ENCODE data around the gene FAM13A. TPM values are rescaled to one million over a fixed set of nuclear protein-coding genes. Genes with fewer than 3 reads are reported as not detected.
A peak's percentile ranks its signal among the peaks of the same experiment; 100 is the strongest.
"Not testable (repeated sequence)": the region's sequence is repeated elsewhere in the genome, so short reads cannot be mapped to it uniquely, and the experiment has no call there.

The FAM13A gene
- total RNA-seq, 2 donors from 2014 or later = 10.1 to 24.9 TPM

DNA sequence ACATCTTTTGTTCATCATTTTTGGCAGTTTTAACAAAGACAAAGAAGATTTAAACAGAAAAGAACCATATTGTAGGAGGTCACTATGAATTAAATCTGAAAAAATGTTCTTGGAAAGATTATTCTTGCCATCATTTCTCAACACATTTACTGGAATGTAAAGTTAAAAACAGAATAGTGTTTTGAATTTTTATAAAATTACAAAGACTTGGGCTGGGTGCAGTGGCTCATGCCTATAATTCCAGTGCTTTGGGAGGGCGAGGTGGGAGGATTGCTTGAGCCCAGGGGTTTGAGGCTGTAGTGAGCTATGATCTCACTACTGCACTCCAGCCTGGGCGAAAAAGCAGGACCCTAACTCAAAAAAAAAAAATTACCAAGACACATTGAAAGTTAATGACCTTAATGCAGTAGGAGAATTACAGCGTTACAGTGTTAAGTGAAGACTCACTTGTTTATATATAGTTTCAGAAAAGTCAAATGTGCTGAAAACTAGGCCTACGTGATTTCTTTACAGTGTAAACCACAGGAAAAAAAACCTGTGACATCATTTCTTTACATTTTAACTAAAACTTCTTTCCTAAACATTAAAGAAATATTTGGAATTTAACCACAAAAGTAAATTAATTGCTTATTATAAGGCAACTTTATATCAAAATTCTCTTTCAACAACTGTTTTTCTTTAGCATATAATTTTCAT lies 7.9 kb downstream of the FAM13A start:
- ATAC-seq (no peak), DNase-seq (no peak)
- intact Hi-C loops (cut with DNase I) = no loop called here

DNA sequence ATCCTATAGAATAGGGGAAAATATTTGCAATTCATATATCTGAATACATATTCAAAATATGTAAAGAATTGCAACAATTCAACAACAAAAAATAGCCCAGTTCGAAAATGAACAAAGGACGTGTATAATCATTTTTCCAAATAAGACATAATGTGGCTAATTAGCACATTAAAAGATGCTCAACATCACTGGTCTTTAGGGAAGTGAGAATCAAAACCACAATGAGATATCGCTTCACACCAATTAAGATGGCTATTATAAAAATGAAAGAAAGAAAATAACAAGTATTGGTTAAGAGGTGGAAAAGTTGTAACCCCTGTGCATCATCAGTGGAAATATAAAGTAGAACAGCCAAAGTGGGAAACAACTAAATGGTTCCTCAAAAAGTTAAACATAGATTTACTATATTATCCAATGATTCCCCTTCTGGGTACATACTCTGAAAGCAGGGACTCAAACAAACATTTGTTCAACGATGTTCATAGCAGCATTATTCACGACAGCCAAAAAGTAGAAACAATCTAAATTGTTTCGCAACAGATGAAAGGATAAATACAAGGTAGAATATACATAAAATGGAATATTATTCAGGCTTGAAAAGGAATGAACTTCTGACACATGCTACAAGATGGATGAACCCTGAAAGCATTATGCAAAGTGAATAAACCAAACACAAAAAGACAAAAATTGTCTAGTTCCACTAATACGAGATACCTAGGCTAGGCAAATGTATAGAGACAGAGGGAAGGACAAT lies 12.7 kb downstream of the FAM13A start:
- DNase-seq = no peak
- intact Hi-C loops (cut with DNase I) = no loop called here
- no peak for ATAC-seq

GRCh38 chr4:89042055-89042454 lies 14.9 kb downstream of the FAM13A start:
- intact Hi-C loops (cut with DNase I) = no loop called here
- ATAC-seq (no peak), DNase-seq (no peak)

DNA sequence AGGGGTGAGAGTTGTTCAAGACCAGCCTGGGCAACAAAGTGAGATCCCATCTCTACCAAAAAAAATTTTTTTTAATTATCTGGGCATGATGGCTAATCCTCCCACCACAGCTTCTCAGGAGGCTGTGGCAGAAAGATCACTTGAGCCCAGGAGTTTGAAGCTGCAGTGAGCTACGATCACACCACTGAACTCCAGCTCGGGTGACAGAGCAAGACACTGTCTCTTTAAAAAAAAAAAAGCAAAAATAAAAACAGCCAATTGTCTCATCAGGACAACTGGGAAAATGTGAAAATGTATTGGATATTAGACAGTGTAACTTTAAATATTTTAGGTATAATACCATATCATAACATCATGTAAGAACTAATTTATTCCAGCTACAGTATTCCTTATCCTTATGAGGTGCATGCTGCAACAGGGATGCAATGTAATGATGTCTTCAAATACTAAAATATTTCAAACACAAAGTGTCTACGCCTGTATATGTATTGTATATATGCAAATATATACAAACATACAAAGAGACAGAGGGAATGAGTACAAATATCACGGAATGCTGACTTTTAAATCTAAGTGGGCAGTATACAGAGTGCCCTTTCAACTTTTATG lies 17.2 kb downstream of the FAM13A start:
- DNase-seq = no peak
- no peak for ATAC-seq

GRCh38 chr4:89036535-89036934 lies 20.4 kb downstream of the FAM13A start:
- no peak for DNase-seq
- intact Hi-C loops (cut with DNase I) = no loop called here
- no peak for ATAC-seq

More for the DNA sequence above, 17.2 kb downstream of the FAM13A start:
- intact Hi-C loops (cut with DNase I) = no loop called here

- no peak for ATAC-seq
- DNase-seq = no peak
- intact Hi-C loops (cut with DNase I) = no loop called here
These were observed 25.7 kb downstream of the FAM13A start for GRCh38 chr4:89031272-89031671.

GRCh38 chr4:89029591-89029990 lies 27.4 kb downstream of the FAM13A start:
- intact Hi-C loops (cut with DNase I) = loop anchor here in 1 of 2 donors (10.0 kb wide), 2 partner anchors 325 to 495 kb away; no protein-coding TSS in a partner anchor
- DNase-seq (no peak), ATAC-seq (no peak)

DNA sequence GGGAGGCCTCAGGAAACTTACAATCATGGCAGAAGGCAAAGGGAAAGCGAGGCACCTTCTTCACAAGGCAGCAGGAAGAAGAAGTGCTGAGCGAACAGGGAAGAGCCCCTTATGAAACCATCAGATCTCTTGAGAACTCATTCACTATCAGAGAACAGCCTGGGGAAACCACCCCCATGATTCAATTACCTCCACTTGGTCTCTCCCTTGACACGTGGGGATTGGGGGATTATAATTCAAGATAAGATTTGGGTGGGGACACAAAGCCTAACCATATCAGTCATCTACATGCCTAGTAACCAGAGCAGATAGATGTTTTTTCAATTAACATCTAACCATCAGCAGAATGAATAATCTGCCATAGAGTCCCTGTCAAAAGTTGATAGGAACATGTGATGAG lies 30.4 kb downstream of the FAM13A start:
- ATAC-seq (no peak), DNase-seq (no peak)
- intact Hi-C loops (cut with DNase I) = loop anchor here in 1 of 2 donors (10.0 kb wide), 2 partner anchors 322 to 492 kb away; no protein-coding TSS in a partner anchor

GRCh38 chr4:89024051-89024675 lies 32.8 kb downstream of the FAM13A start:
- ATAC-seq = peak; percentile 94 to 97
- peak; percentile 33 for DNase-seq
- intact Hi-C loops (cut with DNase I) = loop anchor here (2.0 to 10.0 kb wide), 4 partner anchors 205 to 489 kb away; no protein-coding TSS in a partner anchor

DNA sequence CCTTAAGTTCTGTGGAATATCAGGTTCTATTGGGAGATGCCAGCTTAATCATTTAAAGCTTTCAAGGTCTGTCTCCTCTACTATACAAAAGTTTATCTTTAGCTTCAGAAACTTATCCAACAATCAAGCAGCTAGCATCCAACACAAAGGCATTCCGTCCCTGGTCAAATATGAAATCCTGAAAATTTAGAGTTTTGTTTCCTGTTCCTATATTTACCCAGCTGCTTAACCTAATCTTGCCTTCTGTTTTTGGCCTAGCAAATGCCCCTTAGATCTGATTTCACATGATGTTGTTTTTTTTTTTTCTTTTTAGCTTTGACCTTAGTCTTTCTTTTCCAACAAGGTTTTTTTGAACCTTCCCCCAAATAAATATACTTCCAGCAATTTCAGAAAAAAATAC lies 33.8 kb downstream of the FAM13A start:
- DNase-seq (no peak), ATAC-seq (no peak)
- intact Hi-C loops (cut with DNase I) = loop anchor here in 1 of 2 donors (10.0 kb wide), 2 partner anchors 318 to 488 kb away; no protein-coding TSS in a partner anchor

GRCh38 chr4:89022426-89023128 lies 34.4 kb downstream of the FAM13A start:
- DNase-seq (no peak), ATAC-seq (peak in 1 of 2 donors; percentile 77)
- intact Hi-C loops (cut with DNase I) = loop anchor here in 1 of 2 donors (10.0 kb wide), 2 partner anchors 318 to 488 kb away; no protein-coding TSS in a partner anchor

DNA sequence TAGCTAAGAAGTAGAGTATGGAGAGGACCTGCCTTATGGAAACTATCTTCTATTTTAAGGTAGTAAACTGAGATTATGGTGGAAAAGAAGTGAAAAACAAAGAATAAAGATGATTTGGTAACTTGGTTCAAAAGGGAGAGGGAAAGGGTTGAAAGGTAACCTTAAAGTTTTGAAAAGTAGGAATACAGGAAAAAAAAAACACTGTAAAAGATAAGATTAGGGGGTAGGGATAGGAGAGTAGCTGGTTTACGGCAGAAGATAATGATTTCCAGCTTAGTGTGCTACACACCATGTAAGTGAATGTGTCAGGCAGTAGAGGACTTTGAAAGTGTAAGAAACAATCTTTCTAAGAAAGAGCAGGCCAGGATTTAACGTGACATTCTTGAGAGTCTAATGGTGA lies 35.3 kb downstream of the FAM13A start:
- DNase-seq (no peak), ATAC-seq (peak in 1 of 2 donors; percentile 18)
- intact Hi-C loops (cut with DNase I) = loop anchor here in 1 of 2 donors (10.0 kb wide), 2 partner anchors 317 to 487 kb away; no protein-coding TSS in a partner anchor

DNA sequence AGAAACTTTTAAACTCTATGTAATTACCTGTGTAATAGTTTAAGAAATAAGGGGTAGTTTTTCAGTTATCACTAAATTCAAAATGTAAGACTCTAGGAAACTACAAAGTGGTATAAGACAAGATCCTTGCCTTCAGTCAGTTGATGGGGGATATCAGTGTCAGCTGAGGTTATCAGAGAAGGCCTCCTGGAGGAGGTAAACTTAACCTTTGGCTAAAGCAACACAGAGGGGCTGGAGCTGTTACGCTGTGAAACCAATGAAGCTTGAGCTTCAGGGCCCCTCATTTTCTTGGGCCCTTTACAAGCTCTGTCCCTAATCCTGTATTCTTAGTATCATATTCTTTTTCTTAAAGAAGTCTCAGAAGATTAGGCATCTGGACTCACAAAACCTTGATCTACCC lies 35.9 kb downstream of the FAM13A start:
- intact Hi-C loops (cut with DNase I) = loop anchor here in 1 of 2 donors (10.0 kb wide), 2 partner anchors 316 to 486 kb away; no protein-coding TSS in a partner anchor

DNA sequence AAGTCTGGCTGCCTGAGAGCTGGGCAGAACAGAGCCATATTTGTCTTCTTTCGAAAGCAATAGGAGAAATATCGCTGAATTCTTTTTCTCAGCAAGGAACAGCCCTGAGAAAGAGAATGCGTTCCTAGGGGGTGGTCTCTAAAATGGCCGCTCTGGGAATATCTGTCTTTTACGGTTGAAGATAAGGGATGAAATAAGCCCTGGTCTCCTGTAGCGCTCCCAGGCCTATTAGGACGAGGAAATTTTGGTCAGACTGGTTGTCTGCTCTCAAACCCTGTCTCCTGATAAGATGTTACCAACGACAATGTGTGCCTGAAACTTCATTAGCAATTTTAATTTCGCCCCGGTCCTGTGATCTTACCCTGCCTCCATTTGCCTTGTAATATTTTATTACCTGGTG lies 42.1 kb downstream of the FAM13A start:
- ATAC-seq; DNase-seq; intact Hi-C loops (cut with DNase I): not testable (repeated sequence)

More for the DNA sequence above, 35.9 kb downstream of the FAM13A start:
- no peak for DNase-seq
- no peak for ATAC-seq

DNA sequence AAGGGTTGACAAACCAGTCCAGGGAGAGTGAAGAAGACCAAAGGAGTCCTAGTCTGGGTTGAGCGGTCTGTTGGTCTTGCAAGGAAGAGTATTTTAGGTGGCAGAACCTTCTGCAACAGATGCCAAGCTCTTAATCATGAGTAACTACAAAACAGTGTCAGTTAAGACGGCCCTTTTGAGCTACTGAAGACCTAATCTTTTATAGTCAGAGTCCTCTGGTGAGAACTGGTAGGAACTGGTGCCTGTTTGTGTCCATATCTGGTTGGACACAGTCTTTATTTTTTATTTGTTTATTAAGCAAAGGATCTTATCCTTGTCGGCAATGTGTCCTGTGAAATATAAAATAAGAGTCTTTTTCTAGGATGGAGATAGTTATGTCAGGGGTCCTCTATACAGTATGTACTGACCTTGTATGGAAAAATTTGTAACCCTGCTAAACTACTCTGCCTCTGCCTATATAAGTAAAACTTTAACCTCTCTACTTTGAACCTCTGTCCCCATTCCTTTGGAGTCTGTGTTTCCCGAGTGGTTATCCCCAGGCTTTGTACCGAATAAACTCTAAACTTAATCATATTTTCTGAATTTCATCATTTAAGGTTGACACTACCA lies 47.1 kb downstream of the FAM13A start:
- DNase-seq = no peak
- intact Hi-C loops (cut with DNase I) = no loop called here
- ATAC-seq = no peak

GRCh38 chr4:89009115-89009514 lies 47.9 kb downstream of the FAM13A start:
- intact Hi-C loops (cut with DNase I) = no loop called here
- no peak for DNase-seq
- no peak for ATAC-seq

DNA sequence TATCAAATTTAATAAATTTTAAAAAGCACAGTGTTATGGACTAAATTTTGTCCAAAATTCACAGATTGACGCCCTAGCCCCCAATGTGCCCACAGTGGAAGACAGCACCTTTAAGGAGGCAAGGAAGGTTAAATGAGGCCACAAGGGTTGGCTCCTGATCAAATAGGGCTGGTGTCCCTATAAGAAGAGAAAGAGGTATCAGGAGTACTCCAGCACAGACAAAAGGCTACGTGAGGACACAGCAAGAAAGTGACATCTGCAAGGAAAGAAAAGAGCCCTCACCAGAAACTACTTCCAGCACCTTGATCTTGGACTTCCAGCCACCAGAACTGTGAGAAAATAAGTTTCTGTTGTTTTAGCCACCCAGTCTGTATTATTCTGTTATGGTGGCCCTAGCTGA lies 48.8 kb downstream of the FAM13A start:
- ATAC-seq = no peak
- DNase-seq = no peak
- intact Hi-C loops (cut with DNase I) = no loop called here

DNA sequence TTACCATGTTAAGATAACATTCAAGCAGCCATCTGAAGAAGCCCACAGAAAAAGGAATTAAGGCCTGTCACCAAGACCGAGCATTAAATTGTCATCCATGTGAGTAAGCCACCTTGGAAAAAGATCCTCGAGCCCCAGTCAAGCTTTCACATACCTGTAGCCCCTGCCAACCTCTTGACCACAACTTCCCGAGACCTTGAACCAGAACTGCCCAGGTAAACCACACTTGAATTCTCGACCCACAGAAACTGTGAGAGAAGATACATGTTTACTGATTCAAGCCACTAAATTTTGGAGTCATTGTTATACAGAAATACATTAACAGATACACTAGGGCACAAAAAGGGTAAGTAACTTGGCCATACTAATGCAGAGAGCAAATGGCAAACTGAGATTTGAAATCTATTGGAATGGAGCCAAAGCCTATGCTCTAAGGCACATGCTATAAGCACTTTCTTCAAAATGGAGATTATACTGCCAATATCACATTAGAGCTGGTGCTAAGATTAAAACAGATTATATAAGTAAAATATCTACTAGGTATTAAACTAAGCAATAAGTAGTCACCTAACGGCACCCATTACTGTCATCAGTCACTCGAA lies 49.5 kb downstream of the FAM13A start:
- ATAC-seq = no peak
- no peak for DNase-seq
- intact Hi-C loops (cut with DNase I) = no loop called here

All from left cardiac atrium (tissue), 4 donors.